Measurements from ENCODE around the gene IL1RAPL1.

GRCh38 chrX:29082558-29082957 lies 495.3 kb downstream of the IL1RAPL1 start:
- TF ChIP-seq OSR1 (CRISPR knock-in tag; IDR thresholded peaks at IDR 0.05): no peak
- TF ChIP-seq ESRRG (CRISPR knock-in tag; IDR thresholded peaks at IDR 0.05): no peak
- TF ChIP-seq TCF4 (CRISPR knock-in tag; IDR thresholded peaks at IDR 0.05; ENCODE audit: borderline replicate concordance): no peak
- no peak for TF ChIP-seq ZFP3 (CRISPR knock-in tag; IDR thresholded peaks at IDR 0.05)
- TF ChIP-seq BACH2 (CRISPR knock-in tag; IDR thresholded peaks at IDR 0.05; ENCODE audit: borderline replicate concordance): no peak
- TF ChIP-seq POU6F1 (CRISPR knock-in tag; IDR thresholded peaks at IDR 0.05; ENCODE audit: borderline replicate concordance, low read depth): no peak
- no peak for TF ChIP-seq TSHZ2 (CRISPR knock-in tag; IDR thresholded peaks at IDR 0.05)

Measured in SK-N-SH treated with all-trans-retinoic acid at 6 μM for 48 hours (cell line).